ENCODE measurements around the gene ASTL.

The ASTL gene

DNA sequence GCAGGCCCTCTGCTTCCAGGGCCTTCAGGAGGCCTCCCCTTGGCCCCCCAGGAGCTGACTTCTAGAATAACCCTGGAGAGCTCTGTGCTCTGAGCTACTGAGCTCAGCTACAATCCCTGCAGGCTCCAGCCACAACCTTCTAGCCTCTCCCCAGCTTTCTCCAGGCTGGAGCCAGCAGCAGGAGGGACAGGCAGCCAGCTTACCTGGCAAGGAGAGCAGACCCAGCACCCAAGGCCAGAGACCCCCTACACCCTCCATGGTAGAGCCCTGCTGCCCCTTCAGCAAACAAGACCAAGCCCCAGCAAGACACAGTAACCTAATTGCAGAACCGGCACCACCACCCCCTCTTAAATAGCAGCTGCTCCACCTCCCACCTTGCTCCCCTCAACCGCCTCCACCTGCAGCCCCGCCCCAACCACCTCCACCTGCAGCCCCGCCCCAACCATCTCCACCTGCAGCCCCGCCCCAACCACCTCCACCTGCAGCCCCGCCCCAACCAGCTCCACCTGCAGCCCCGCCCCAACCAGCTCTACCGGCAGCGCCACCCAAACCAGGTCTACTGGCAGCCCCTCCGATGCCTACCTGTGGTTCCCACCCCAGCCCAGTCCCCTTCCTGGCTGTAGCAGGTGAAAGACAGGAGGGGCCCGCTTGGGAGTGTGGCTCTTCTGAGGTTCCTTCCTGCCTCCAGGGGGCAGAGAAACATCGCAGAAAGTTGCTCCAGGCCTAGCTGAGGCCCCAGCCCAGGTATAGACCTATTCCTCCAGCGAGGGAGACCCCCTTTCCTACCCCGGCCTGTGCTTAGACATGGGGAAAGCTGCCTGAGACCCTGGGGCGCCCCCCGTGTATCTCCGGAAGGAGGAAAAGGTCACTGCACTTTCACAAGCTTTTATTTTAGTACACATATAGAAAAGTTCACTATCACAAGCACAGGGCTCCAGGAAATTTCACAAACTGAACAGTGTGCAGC, at the start of gene ASTL:
Gene ASTL (minus strand): TSS at position 324 of the 967 bp plus-strand sequence. CDS start 66 bp downstream, at position 258.
- H3K4me1 ChIP-seq (ENCODE audit: control insufficient read depth in 2 of 2, insufficient read depth in 2 of 2, low read length in 2 of 2), result peaks cover 13 to 17% of the 10 kb centered on the region in 2 donors
- peak within 1 kb of the TSS; percentile 72 to 83 for H3K27ac ChIP-seq (ENCODE audit: low read depth in 2 of 2, low read length in 2 of 2)
- H3K4me3 ChIP-seq (ENCODE audit: low read length in 2 of 2), result no peak within 1 kb of the TSS
- H3K27me3 ChIP-seq (ENCODE audit: control insufficient read depth in 2 of 2, insufficient read depth in 2 of 2, low read length in 2 of 2), result no peaks in the 10 kb centered on the region
- no peaks in the 10 kb centered on the region for H3K36me3 ChIP-seq (ENCODE audit: control insufficient read depth in 2 of 2, insufficient read depth in 2 of 2, low read length in 2 of 2)
- H3K9ac ChIP-seq (ENCODE audit: low read depth in 1 of 2, low read length in 2 of 2), result peak within 1 kb of the TSS; percentile 5 to 61
- H3K9me3 ChIP-seq (ENCODE audit: control insufficient read depth in 2 of 2, low read length in 2 of 2), result no peaks in the 10 kb centered on the region

DNA sequence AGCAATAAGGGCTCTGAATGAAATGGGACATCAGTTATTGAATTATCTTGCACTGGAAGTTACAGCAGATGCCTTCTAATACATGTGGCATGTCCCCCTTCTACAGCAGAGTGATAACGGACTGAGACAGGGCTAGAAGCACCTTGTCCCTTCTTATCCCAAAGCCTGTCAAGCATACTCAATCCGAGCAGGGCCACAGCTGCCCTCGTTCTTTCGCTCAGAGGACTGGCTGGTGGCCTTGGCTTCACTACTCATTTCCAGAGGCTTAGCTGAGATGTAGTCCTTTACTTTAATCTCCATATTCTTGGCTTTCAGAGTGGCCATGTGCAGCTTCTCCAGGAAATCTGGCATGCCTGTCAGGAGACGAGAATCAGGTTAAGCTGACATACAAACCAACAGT, 48.3 kb upstream of the ASTL start:
- Histone ChIP-seq H3K9ac (ENCODE audit: low read depth in 1 of 2, low read length in 2 of 2) (no peak overlapping the region), H3K4me1 (ENCODE audit: control insufficient read depth in 2 of 2, insufficient read depth in 2 of 2, low read length in 2 of 2) (no peaks in the 10 kb centered on the region), H3K36me3 (ENCODE audit: control insufficient read depth in 2 of 2, insufficient read depth in 2 of 2, low read length in 2 of 2) (peaks cover 30 to 51% of the 10 kb centered on the region in 2 donors), H3K27ac (ENCODE audit: low read depth in 2 of 2, low read length in 2 of 2) (no peak overlapping the region), H3K4me3 (ENCODE audit: low read length in 2 of 2) (no peak overlapping the region), H3K27me3 (ENCODE audit: control insufficient read depth in 2 of 2, insufficient read depth in 2 of 2, low read length in 2 of 2) (no peaks in the 10 kb centered on the region), H3K9me3 (ENCODE audit: control insufficient read depth in 2 of 2, low read length in 2 of 2) (no peaks in the 10 kb centered on the region)

DNA sequence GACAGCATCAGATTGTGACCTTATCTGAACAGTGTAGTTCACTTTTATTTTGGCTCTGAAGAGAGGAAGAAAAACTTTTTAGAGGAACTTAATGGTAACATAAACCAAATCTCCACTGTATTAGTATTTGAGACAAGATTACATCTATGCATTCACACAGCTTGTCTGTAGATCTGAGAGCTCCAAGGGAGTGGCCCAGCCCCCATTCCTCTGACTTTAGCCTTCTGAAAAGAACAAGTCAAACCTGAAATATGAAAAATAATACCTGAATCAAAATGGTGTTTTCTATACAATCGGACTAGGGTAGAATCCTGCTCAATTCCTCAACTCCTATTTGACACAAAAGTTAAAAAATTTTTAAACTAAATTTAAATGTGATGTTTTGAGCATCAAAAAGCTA, 47.2 kb upstream of the ASTL start:
- H3K27ac ChIP-seq (ENCODE audit: low read depth in 2 of 2, low read length in 2 of 2), result no peak overlapping the region
- H3K9me3 ChIP-seq (ENCODE audit: control insufficient read depth in 2 of 2, low read length in 2 of 2), result no peaks in the 10 kb centered on the region
- peaks cover 27 to 45% of the 10 kb centered on the region in 2 donors for H3K36me3 ChIP-seq (ENCODE audit: control insufficient read depth in 2 of 2, insufficient read depth in 2 of 2, low read length in 2 of 2)
- no peaks in the 10 kb centered on the region for H3K4me1 ChIP-seq (ENCODE audit: control insufficient read depth in 2 of 2, insufficient read depth in 2 of 2, low read length in 2 of 2)
- H3K9ac ChIP-seq (ENCODE audit: low read depth in 1 of 2, low read length in 2 of 2), result no peak overlapping the region
- no peak overlapping the region for H3K4me3 ChIP-seq (ENCODE audit: low read length in 2 of 2)
- no peaks in the 10 kb centered on the region for H3K27me3 ChIP-seq (ENCODE audit: control insufficient read depth in 2 of 2, insufficient read depth in 2 of 2, low read length in 2 of 2)

GRCh38 chr2:96184989-96185388, 46.7 kb upstream of the ASTL start:
- no peaks in the 10 kb centered on the region for H3K4me1 ChIP-seq (ENCODE audit: control insufficient read depth in 2 of 2, insufficient read depth in 2 of 2, low read length in 2 of 2)
- no peak overlapping the region for H3K9ac ChIP-seq (ENCODE audit: low read depth in 1 of 2, low read length in 2 of 2)
- no peak overlapping the region for H3K27ac ChIP-seq (ENCODE audit: low read depth in 2 of 2, low read length in 2 of 2)
- no peaks in the 10 kb centered on the region for H3K9me3 ChIP-seq (ENCODE audit: control insufficient read depth in 2 of 2, low read length in 2 of 2)
- no peaks in the 10 kb centered on the region for H3K27me3 ChIP-seq (ENCODE audit: control insufficient read depth in 2 of 2, insufficient read depth in 2 of 2, low read length in 2 of 2)
- no peak overlapping the region for H3K4me3 ChIP-seq (ENCODE audit: low read length in 2 of 2)
- peaks cover 24 to 40% of the 10 kb centered on the region in 2 donors for H3K36me3 ChIP-seq (ENCODE audit: control insufficient read depth in 2 of 2, insufficient read depth in 2 of 2, low read length in 2 of 2)

DNA sequence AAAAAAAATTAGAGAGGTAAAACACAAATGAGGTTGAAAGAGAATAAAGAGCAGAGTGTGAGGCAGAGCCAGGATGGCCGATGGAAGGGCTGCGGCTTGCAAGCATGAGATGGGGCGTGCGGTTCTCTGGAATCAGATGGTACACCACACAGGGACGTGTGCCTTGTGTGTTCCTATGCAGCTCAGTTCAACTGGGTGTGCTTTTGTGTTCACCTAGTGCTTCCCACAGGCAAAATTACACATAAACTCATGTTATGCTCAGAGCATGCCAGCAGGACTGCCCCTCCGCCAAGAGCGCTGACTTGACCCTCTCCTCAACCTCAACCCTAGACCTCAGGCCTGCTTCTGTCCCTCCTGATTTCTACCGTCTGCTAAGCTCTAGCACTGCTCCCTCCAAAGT, 45.9 kb upstream of the ASTL start:
- Histone ChIP-seq H3K27me3 (ENCODE audit: control insufficient read depth in 2 of 2, insufficient read depth in 2 of 2, low read length in 2 of 2) (no peaks in the 10 kb centered on the region), H3K9me3 (ENCODE audit: control insufficient read depth in 2 of 2, low read length in 2 of 2) (no peaks in the 10 kb centered on the region), H3K27ac (ENCODE audit: low read depth in 2 of 2, low read length in 2 of 2) (no peak overlapping the region), H3K9ac (ENCODE audit: low read depth in 1 of 2, low read length in 2 of 2) (no peak overlapping the region), H3K4me3 (ENCODE audit: low read length in 2 of 2) (no peak overlapping the region), H3K4me1 (ENCODE audit: control insufficient read depth in 2 of 2, insufficient read depth in 2 of 2, low read length in 2 of 2) (no peaks in the 10 kb centered on the region), H3K36me3 (ENCODE audit: control insufficient read depth in 2 of 2, insufficient read depth in 2 of 2, low read length in 2 of 2) (peaks cover 22 to 38% of the 10 kb centered on the region in 2 donors)

DNA sequence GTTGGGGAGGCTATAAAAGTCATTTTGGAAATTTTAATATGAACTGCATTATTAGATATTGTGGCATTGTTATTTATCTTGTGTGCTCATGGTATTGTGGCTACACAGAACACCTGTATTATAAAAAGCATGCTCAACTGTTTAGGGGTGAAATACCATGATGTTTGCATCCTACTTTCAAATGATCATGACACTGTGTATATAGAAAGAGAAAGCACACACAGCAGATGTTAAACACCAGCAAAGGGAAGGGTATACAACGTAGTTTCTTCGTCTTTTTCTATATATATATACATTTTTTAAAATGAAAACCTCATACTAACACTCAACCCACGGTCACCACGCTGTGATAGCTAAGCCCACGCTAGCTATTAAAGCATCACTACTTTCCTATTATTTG, 43.2 kb upstream of the ASTL start:
- H3K27ac ChIP-seq (ENCODE audit: low read depth in 2 of 2, low read length in 2 of 2), result no peak overlapping the region
- peaks cover 11 to 25% of the 10 kb centered on the region in 2 donors for H3K36me3 ChIP-seq (ENCODE audit: control insufficient read depth in 2 of 2, insufficient read depth in 2 of 2, low read length in 2 of 2)
- no peaks in the 10 kb centered on the region for H3K9me3 ChIP-seq (ENCODE audit: control insufficient read depth in 2 of 2, low read length in 2 of 2)
- H3K4me3 ChIP-seq (ENCODE audit: low read length in 2 of 2), result no peak overlapping the region
- H3K27me3 ChIP-seq (ENCODE audit: control insufficient read depth in 2 of 2, insufficient read depth in 2 of 2, low read length in 2 of 2), result no peaks in the 10 kb centered on the region
- no peaks in the 10 kb centered on the region for H3K4me1 ChIP-seq (ENCODE audit: control insufficient read depth in 2 of 2, insufficient read depth in 2 of 2, low read length in 2 of 2)
- no peak overlapping the region for H3K9ac ChIP-seq (ENCODE audit: low read depth in 1 of 2, low read length in 2 of 2)

DNA sequence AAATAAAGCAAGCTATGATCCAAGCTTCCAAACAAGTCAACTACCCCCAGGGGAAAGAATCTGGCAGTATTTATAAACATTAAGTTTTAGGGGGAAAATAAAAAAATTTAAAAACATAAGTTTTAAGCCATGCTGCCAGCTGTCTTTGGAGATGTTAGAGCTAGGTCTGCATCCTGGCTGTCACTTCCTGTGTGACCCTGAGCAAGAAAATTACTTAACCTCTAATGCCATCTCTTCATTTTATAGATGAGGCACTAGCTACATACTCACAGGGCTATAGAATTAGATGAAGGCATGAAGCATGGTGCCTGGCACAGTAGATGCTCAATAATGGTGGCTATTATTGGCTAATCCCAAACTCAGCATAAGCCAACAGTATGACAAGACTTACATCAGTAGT, 42.2 kb upstream of the ASTL start:
- H3K36me3 ChIP-seq (ENCODE audit: control insufficient read depth in 2 of 2, insufficient read depth in 2 of 2, low read length in 2 of 2), result peaks cover 4 to 15% of the 10 kb centered on the region in 2 donors
- H3K4me3 ChIP-seq (ENCODE audit: low read length in 2 of 2), result no peak overlapping the region
- no peaks in the 10 kb centered on the region for H3K27me3 ChIP-seq (ENCODE audit: control insufficient read depth in 2 of 2, insufficient read depth in 2 of 2, low read length in 2 of 2)
- no peak overlapping the region for H3K27ac ChIP-seq (ENCODE audit: low read depth in 2 of 2, low read length in 2 of 2)
- no peaks in the 10 kb centered on the region for H3K4me1 ChIP-seq (ENCODE audit: control insufficient read depth in 2 of 2, insufficient read depth in 2 of 2, low read length in 2 of 2)
- H3K9ac ChIP-seq (ENCODE audit: low read depth in 1 of 2, low read length in 2 of 2), result no peak overlapping the region
- no peaks in the 10 kb centered on the region for H3K9me3 ChIP-seq (ENCODE audit: control insufficient read depth in 2 of 2, low read length in 2 of 2)

DNA sequence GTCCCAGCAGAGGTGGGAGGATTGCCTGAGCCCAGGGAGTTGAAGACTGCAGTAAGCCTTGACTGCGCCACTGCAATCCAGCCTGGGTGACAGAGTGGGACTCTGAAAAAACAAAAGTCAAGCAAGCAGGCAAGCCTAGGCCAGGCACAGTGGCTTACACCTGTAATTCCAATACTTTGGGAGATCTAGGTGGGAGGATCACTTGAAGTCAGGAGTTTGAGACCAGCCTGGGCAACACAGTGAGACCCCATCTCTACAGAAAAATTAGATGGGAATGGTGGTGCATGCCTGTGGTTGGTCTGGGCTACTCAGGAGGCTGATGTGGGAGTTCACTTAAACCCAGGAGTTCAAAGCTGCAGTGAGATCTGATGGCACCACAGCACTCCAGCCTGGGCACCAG, 41.7 kb upstream of the ASTL start:
- Histone ChIP-seq H3K27ac (ENCODE audit: low read depth in 2 of 2, low read length in 2 of 2) (no peak overlapping the region), H3K4me3 (ENCODE audit: low read length in 2 of 2) (no peak overlapping the region), H3K27me3 (ENCODE audit: control insufficient read depth in 2 of 2, insufficient read depth in 2 of 2, low read length in 2 of 2) (no peaks in the 10 kb centered on the region), H3K9ac (ENCODE audit: low read depth in 1 of 2, low read length in 2 of 2) (no peak overlapping the region), H3K4me1 (ENCODE audit: control insufficient read depth in 2 of 2, insufficient read depth in 2 of 2, low read length in 2 of 2) (no peaks in the 10 kb centered on the region), H3K36me3 (ENCODE audit: control insufficient read depth in 2 of 2, insufficient read depth in 2 of 2, low read length in 2 of 2) (peaks cover 4 to 10% of the 10 kb centered on the region in 2 donors), H3K9me3 (ENCODE audit: control insufficient read depth in 2 of 2, low read length in 2 of 2) (no peaks in the 10 kb centered on the region)

GRCh38 chr2:96176661-96177060, 38.4 kb upstream of the ASTL start:
- Histone ChIP-seq H3K4me1 (ENCODE audit: control insufficient read depth in 2 of 2, insufficient read depth in 2 of 2, low read length in 2 of 2) (no peaks in the 10 kb centered on the region), H3K27me3 (ENCODE audit: control insufficient read depth in 2 of 2, insufficient read depth in 2 of 2, low read length in 2 of 2) (no peaks in the 10 kb centered on the region), H3K9ac (ENCODE audit: low read depth in 1 of 2, low read length in 2 of 2) (no peak overlapping the region), H3K36me3 (ENCODE audit: control insufficient read depth in 2 of 2, insufficient read depth in 2 of 2, low read length in 2 of 2) (no peaks in the 10 kb centered on the region), H3K27ac (ENCODE audit: low read depth in 2 of 2, low read length in 2 of 2) (no peak overlapping the region), H3K4me3 (ENCODE audit: low read length in 2 of 2) (no peak overlapping the region), H3K9me3 (ENCODE audit: control insufficient read depth in 2 of 2, low read length in 2 of 2) (no peaks in the 10 kb centered on the region)

DNA sequence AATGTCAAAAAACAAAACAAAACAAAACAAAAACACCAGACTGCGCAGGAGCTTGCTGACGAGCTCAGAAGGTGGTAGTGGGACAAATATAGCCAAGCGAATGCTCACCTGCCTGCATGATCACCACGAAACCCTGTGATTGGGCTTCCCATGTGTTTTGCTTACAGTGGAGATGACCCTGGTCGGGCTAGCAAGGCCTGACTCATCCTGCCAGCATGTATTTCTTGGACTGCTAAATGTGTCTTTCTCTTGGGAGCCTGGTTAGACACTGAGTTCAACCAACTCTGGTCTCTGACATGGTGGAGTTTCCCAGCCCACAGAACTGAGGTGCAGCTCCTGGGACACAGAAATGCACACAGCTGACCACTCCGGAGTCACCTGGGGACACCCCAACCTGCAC, 37.6 kb upstream of the ASTL start:
- H3K4me3 ChIP-seq (ENCODE audit: low read length in 2 of 2), result no peak overlapping the region
- no peaks in the 10 kb centered on the region for H3K4me1 ChIP-seq (ENCODE audit: control insufficient read depth in 2 of 2, insufficient read depth in 2 of 2, low read length in 2 of 2)
- no peaks in the 10 kb centered on the region for H3K9me3 ChIP-seq (ENCODE audit: control insufficient read depth in 2 of 2, low read length in 2 of 2)
- no peaks in the 10 kb centered on the region for H3K36me3 ChIP-seq (ENCODE audit: control insufficient read depth in 2 of 2, insufficient read depth in 2 of 2, low read length in 2 of 2)
- no peaks in the 10 kb centered on the region for H3K27me3 ChIP-seq (ENCODE audit: control insufficient read depth in 2 of 2, insufficient read depth in 2 of 2, low read length in 2 of 2)
- H3K9ac ChIP-seq (ENCODE audit: low read depth in 1 of 2, low read length in 2 of 2), result no peak overlapping the region
- H3K27ac ChIP-seq (ENCODE audit: low read depth in 2 of 2, low read length in 2 of 2), result no peak overlapping the region
